CD4-positive, alpha-beta memory T cell (primary cell): Measurements from ENCODE around the gene SPP1. TPM values are rescaled to one million over a fixed set of nuclear protein-coding genes. Genes with fewer than 3 reads are reported as not detected.

Experiments used
- CTCF ChIA-PET: fragments of 350-600 bp; sonication (Branson Sonifier 250); formaldehyde crosslinking; loops from one replicate; lab custom pipeline; 2021; ENCODE audit warnings: inconsistent platforms; ENCODE audit not compliant: partially characterized antibody; lab: Charles Lee
- POLR2A ChIA-PET: fragments of 350-600 bp; sonication (Branson Sonifier 250); formaldehyde crosslinking; loops from one replicate; lab custom pipeline; 2021; ENCODE audit not compliant: partially characterized antibody; lab: Charles Lee
- DNase-seq, 5 donors: peaks; one replicate each; pipeline versions ENCODE4 v3.0.0 to v3.0.0-alpha.2; 2020 to 2022; ENCODE audit warnings: mixed read lengths in 1 of 5
- H3K27ac ChIP-seq: one replicate; pipeline ENCODE4 v1.7.0; 2013; ENCODE audit warnings: low read depth, low read length
- H3K27me3 ChIP-seq: 2 replicates; pipeline ENCODE4 v1.7.0; 2013; ENCODE audit warnings: mild to moderate bottlenecking, low read length, moderate library complexity; ENCODE audit not compliant: insufficient read depth
- H3K36me3 ChIP-seq: 2 replicates; pipeline ENCODE4 v1.7.0; 2013; ENCODE audit warnings: mild to moderate bottlenecking, low read length, moderate library complexity; ENCODE audit not compliant: insufficient read depth
- H3K4me1 ChIP-seq: 2 replicates; pipeline ENCODE4 v1.7.0; 2013; ENCODE audit warnings: mild to moderate bottlenecking, low read length, moderate library complexity; ENCODE audit not compliant: insufficient read depth
- H3K4me3 ChIP-seq, 2 donors: one replicate each; pipeline ENCODE4 v1.7.0; 2013; ENCODE audit warnings: low read length in 2 of 2, mild to moderate bottlenecking in 1 of 2
- H3K9me3 ChIP-seq, 2 donors: one replicate each; pipeline ENCODE4 v1.7.0; 2013; ENCODE audit warnings: low read length in 2 of 2, control low read depth in 1 of 2; ENCODE audit not compliant: control insufficient read depth in 1 of 2
- H3K27ac Mint-ChIP-seq, 7 donors: one replicate each; pipeline ENCODE4 v1.8.0; 2020 to 2021; ENCODE audit warnings: mixed read lengths in 7 of 7, mild to moderate bottlenecking in 6 of 7, inconsistent platforms in 3 of 7, moderate library complexity in 3 of 7
- H3K27me3 Mint-ChIP-seq, 2 donors: one replicate each; pipeline ENCODE4 v1.8.0; 2020 to 2021; ENCODE audit warnings: mixed read lengths in 2 of 2
- H3K36me3 Mint-ChIP-seq, 2 donors: one replicate each; pipeline ENCODE4 v1.8.0; 2020 to 2021; ENCODE audit warnings: mixed read lengths in 2 of 2, inconsistent platforms in 1 of 2, mild to moderate bottlenecking in 1 of 2
- H3K4me1 Mint-ChIP-seq, 4 donors: one replicate each; pipeline ENCODE4 v1.8.0; 2020 to 2021; ENCODE audit warnings: mixed read lengths in 4 of 4, mild to moderate bottlenecking in 1 of 4
- H3K4me3 Mint-ChIP-seq, 8 donors: one replicate each; pipeline ENCODE4 v1.8.0; 2020 to 2021; ENCODE audit warnings: mixed read lengths in 8 of 8, mild to moderate bottlenecking in 7 of 8, moderate library complexity in 6 of 8, inconsistent platforms in 3 of 8
- H3K9me3 Mint-ChIP-seq, 8 donors: one replicate each; pipeline ENCODE4 v1.8.0; 2020 to 2021; ENCODE audit warnings: mixed read lengths in 8 of 8, mild to moderate bottlenecking in 5 of 8, inconsistent platforms in 3 of 8, moderate library complexity in 1 of 8
- intact Hi-C: fragments of 100-400 bp; cut with micrococcal nuclease; formaldehyde crosslinking; loops from one replicate; pipeline ENCODE4 v1.15.1; 2023
- polyA plus RNA-seq, 2 donors: library from polyadenylated mRNA; unstranded; fragments of 300-500 nt; fragmentation: Illumina TruSeq; gene quantifications; one replicate each; pipeline ENCODE4 v1.2.3, GENCODE V29; 2021
- total RNA-seq, 2 experiments: library from RNA; stranded (reverse); gene quantifications; one replicate each; pipeline ENCODE4 v1.2.3, GENCODE V29; 2021

The SPP1 gene
- total and polyA plus RNA-seq, 4 experiments from 2014 or later = 15.5 to 19.9 TPM; not detected in 2

GRCh38 chr4:88003261-88003660 is 27.7 kb downstream of the SPP1 start:
- H3K27me3 ChIP-seq = no peaks in the 10 kb centered on the region
- Mint-ChIP-seq H3K27ac (no peak overlapping the region), H3K27me3 (peaks cover 0 to 4% of the 10 kb centered on the region in 2 donors), H3K9me3 (peaks cover 0 to 2% (median 0%) of the 10 kb centered on the region in 8 donors), H3K4me3 (no peak overlapping the region), H3K4me1 (peaks cover 0 to 9% (median 4%) of the 10 kb centered on the region in 4 donors), H3K36me3 (peaks cover 0 to 1% of the 10 kb centered on the region in 2 donors)
- H3K27ac ChIP-seq = no peak overlapping the region
- H3K9me3 ChIP-seq = no peaks in the 10 kb centered on the region
- H3K36me3 ChIP-seq = no peaks in the 10 kb centered on the region
- POLR2A ChIA-PET = no interaction called here
- no peak overlapping the region for H3K4me3 ChIP-seq
- CTCF ChIA-PET = no interaction called here
- intact Hi-C loops = no loop called here
- DNase-seq = no peak
- peaks cover 5% of the 10 kb centered on the region for H3K4me1 ChIP-seq

GRCh38 chr4:88005076-88005475 is 29.6 kb downstream of the SPP1 start:
- peaks cover 18% of the 10 kb centered on the region for H3K4me1 ChIP-seq
- H3K9me3 Mint-ChIP-seq = peaks cover 0 to 2% (median 0%) of the 10 kb centered on the region in 8 donors
- H3K9me3 ChIP-seq = no peaks in the 10 kb centered on the region
- H3K27ac Mint-ChIP-seq = no peak overlapping the region
- H3K27ac ChIP-seq = no peak overlapping the region
- intact Hi-C loops = no loop called here
- DNase-seq = no peak
- H3K27me3 Mint-ChIP-seq = peaks cover 0 to 4% of the 10 kb centered on the region in 2 donors
- ChIA-PET CTCF (interaction anchor here (1.2 kb wide), 1 partner anchor 31 kb away, joined by 4 read pairs; no protein-coding TSS in a partner anchor), POLR2A (interaction anchor here (0.7 kb wide), 1 partner anchor 25 kb away, joined by 3 read pairs; no protein-coding TSS in a partner anchor)
- peak overlapping the region in 1 of 8 donors; percentile 0 for H3K4me3 Mint-ChIP-seq
- H3K36me3 Mint-ChIP-seq = peaks cover 0 to 5% of the 10 kb centered on the region in 2 donors
- H3K4me3 ChIP-seq = no peak overlapping the region
- no peaks in the 10 kb centered on the region for H3K27me3 ChIP-seq
- peaks cover 6 to 21% (median 12%) of the 10 kb centered on the region in 4 donors for H3K4me1 Mint-ChIP-seq
- H3K36me3 ChIP-seq = no peaks in the 10 kb centered on the region

- ChIA-PET POLR2A (no interaction called here), CTCF (interaction anchor here (1.2 kb wide), 1 partner anchor 32 kb away, joined by 4 read pairs; no protein-coding TSS in a partner anchor)
- Histone ChIP-seq H3K36me3 (no peaks in the 10 kb centered on the region), H3K27me3 (no peaks in the 10 kb centered on the region), H3K4me1 (peaks cover 18% of the 10 kb centered on the region), H3K27ac (no peak overlapping the region), H3K9me3 (no peaks in the 10 kb centered on the region), H3K4me3 (no peak overlapping the region)
- DNase-seq = no peak
- peaks cover 0 to 2% (median 0%) of the 10 kb centered on the region in 8 donors for H3K9me3 Mint-ChIP-seq
- peak overlapping the region in 7 of 8 donors; percentile 14 to 90 (median 66) for H3K4me3 Mint-ChIP-seq
- H3K27me3 Mint-ChIP-seq = peaks cover 0 to 2% of the 10 kb centered on the region in 2 donors
- intact Hi-C loops = no loop called here
- peaks cover 0 to 5% of the 10 kb centered on the region in 2 donors for H3K36me3 Mint-ChIP-seq
- H3K4me1 Mint-ChIP-seq = peaks cover 13 to 28% (median 17%) of the 10 kb centered on the region in 4 donors
- H3K27ac Mint-ChIP-seq = no peak overlapping the region
Observed at GRCh38 chr4:88005946-88006345, 30.4 kb downstream of the SPP1 start.

- no peak for DNase-seq
- intact Hi-C loops = no loop called here
- POLR2A ChIA-PET = no interaction called here
- Histone ChIP-seq H3K4me1 (peaks cover 18% of the 10 kb centered on the region), H3K4me3 (no peak overlapping the region), H3K27ac (no peak overlapping the region), H3K36me3 (no peaks in the 10 kb centered on the region), H3K27me3 (no peaks in the 10 kb centered on the region), H3K9me3 (no peaks in the 10 kb centered on the region)
- Mint-ChIP-seq H3K4me1 (peaks cover 13 to 30% (median 17%) of the 10 kb centered on the region in 4 donors), H3K27me3 (peaks cover 0 to 2% of the 10 kb centered on the region in 2 donors), H3K9me3 (peaks cover 0 to 2% (median 0%) of the 10 kb centered on the region in 8 donors), H3K27ac (peak overlapping the region in 6 of 7 donors; percentile 27 to 85 (median 57)), H3K36me3 (peaks cover 0 to 5% of the 10 kb centered on the region in 2 donors), H3K4me3 (peak overlapping the region; percentile 66 to 90 (median 86))
- CTCF ChIA-PET = no interaction called here
Observed at GRCh38 chr4:88006956-88007303, 31.4 kb downstream of the SPP1 start.

DNA sequence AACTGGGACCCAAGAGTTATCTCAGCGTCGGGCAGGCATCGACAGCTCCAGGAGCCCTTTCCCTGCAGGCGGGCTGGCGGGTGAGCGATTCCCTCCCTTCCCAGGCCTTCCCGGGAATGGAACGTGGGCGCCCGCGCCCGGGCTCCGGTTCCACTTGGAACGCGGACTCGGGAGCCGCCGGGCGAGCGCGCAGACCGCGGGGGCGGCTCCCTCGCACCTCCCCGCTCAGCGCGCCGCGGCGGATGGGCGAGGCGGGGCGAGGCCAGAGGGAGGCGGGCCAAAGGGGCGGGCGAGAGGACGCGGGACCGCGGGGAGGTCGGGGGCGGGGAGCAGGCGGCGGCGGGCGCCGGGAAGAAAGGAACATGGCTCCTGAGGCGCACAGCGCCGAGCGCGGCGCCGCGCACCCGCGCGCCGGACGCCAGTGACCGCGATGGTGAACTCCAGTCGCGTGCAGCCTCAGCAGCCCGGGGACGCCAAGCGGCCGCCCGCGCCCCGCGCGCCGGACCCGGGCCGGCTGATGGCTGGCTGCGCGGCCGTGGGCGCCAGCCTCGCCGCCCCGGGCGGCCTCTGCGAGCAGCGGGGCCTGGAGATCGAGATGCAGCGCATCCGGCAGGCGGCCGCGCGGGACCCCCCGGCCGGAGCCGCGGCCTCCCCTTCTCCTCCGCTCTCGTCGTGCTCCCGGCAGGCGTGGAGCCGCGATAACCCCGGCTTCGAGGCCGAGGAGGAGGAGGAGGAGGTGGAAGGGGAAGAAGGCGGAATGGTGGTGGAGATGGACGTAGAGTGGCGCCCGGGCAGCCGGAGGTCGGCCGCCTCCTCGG is 32.0 kb downstream of the SPP1 start, which contains the start of gene PKD2:
PKD2 (plus strand) TSS at position 332 of the 818 bp plus-strand sequence; CDS start at position 431, 99 bp downstream.
- peaks cover 0 to 2% (median 0%) of the 10 kb centered on the region in 8 donors for H3K9me3 Mint-ChIP-seq
- peaks cover 0 to 5% of the 10 kb centered on the region in 2 donors for H3K36me3 Mint-ChIP-seq
- Histone ChIP-seq H3K27me3 (no peaks in the 10 kb centered on the region), H3K9me3 (no peaks in the 10 kb centered on the region), H3K27ac (no peak within 1 kb of the TSS), H3K4me1 (peaks cover 18% of the 10 kb centered on the region), H3K36me3 (no peaks in the 10 kb centered on the region), H3K4me3 (peak within 1 kb of the TSS in 1 of 2 donors; percentile 38)
- ChIA-PET CTCF (no interaction called here), POLR2A (no interaction called here)
- intact Hi-C loops = no loop called here
- peaks cover 13 to 30% (median 17%) of the 10 kb centered on the region in 4 donors for H3K4me1 Mint-ChIP-seq
- peak; percentile 55 to 79 (median 64) for DNase-seq
- H3K27me3 Mint-ChIP-seq = peaks cover 0 to 2% of the 10 kb centered on the region in 2 donors
- peak within 1 kb of the TSS; percentile 27 to 90 (median 59) for H3K27ac Mint-ChIP-seq
- peak within 1 kb of the TSS; percentile 90 to 98 (median 94) for H3K4me3 Mint-ChIP-seq

DNA sequence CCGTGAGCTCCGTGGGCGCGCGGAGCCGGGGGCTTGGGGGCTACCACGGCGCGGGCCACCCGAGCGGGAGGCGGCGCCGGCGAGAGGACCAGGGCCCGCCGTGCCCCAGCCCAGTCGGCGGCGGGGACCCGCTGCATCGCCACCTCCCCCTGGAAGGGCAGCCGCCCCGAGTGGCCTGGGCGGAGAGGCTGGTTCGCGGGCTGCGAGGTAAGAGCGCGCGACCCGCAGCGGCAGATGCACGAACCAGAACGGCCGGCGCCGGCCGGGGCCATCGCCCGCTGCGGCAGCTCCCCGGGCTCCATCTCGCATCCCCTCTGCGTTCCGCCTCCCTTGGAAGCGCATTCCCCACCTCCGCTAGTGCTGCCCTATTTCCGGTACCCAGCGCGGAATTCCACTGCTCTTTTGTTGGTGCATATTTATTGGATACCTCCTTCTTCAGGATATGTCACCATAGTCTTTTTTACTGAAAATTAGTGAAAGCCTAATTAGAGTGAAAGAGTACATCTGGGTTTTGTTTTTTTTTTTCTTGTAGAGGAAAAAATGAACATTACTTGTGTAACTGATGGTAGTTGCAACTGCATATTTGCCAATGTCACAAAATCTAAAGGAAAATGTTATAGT is 32.7 kb downstream of the SPP1 start:
- peaks cover 13 to 30% (median 20%) of the 10 kb centered on the region in 4 donors for H3K4me1 Mint-ChIP-seq
- Histone ChIP-seq H3K4me3 (peak overlapping the region in 1 of 2 donors; percentile 38), H3K9me3 (no peaks in the 10 kb centered on the region), H3K4me1 (peaks cover 18% of the 10 kb centered on the region), H3K27ac (no peak overlapping the region), H3K36me3 (no peaks in the 10 kb centered on the region), H3K27me3 (no peaks in the 10 kb centered on the region)
- peaks cover 0 to 5% of the 10 kb centered on the region in 2 donors for H3K36me3 Mint-ChIP-seq
- H3K27ac Mint-ChIP-seq = peak overlapping the region in 5 of 7 donors; percentile 53 to 90 (median 84)
- H3K4me3 Mint-ChIP-seq = peak overlapping the region; percentile 90 to 98 (median 94)
- no peaks in the 10 kb centered on the region for H3K27me3 Mint-ChIP-seq
- POLR2A ChIA-PET = interaction anchor here (1.2 kb wide), 1 partner anchor 19 kb away, joined by 3 read pairs; no protein-coding TSS in a partner anchor
- CTCF ChIA-PET = no interaction called here
- DNase-seq = peak in 3 of 5 donors; percentile 0 to 13 (median 3)
- intact Hi-C loops = no loop called here
- H3K9me3 Mint-ChIP-seq = peaks cover 0 to 2% (median 0%) of the 10 kb centered on the region in 8 donors
